Lung (tissue), 12 donors: ENCODE measurements around the gene NTHL1. TPM values are rescaled to one million over a fixed set of nuclear protein-coding genes. Genes with fewer than 3 reads are reported as not detected.
A peak's percentile ranks its signal among the peaks of the same experiment; 100 is the strongest.

Experiments used
- ATAC-seq: fragments of 200-7000 bp; cut with Tn5 transposase; one replicate; pipeline ENCODE4 v1.9.1; 2020; ENCODE audit warnings: moderate number of reproducible peaks; ENCODE audit not compliant: insufficient read depth, low FRiP score
- DNase-seq, 3 donors: peaks; one replicate each; pipeline ENCODE4 v3.0.0-alpha.2; 2013 to 2017
- H3K27ac ChIP-seq, 2 donors: one replicate each; pipeline ENCODE4 v1.5.1; 2013; ENCODE audit warnings: mild to moderate bottlenecking in 2 of 2, moderate library complexity in 2 of 2, control low read depth in 1 of 2, inconsistent platforms in 1 of 2, low read depth in 1 of 2, low read length in 1 of 2
- H3K27me3 ChIP-seq, 3 donors: one replicate each; pipeline ENCODE4 v1.5.1; 2013; ENCODE audit warnings: low read length in 2 of 3; ENCODE audit not compliant: control insufficient read depth in 3 of 3, insufficient read depth in 3 of 3
- H3K36me3 ChIP-seq, 4 donors: one replicate each; pipeline ENCODE4 v1.5.1; 2013; ENCODE audit warnings: low read length in 4 of 4, mild to moderate bottlenecking in 1 of 4, moderate library complexity in 1 of 4; ENCODE audit not compliant: control insufficient read depth in 4 of 4, insufficient read depth in 4 of 4
- H3K4me1 ChIP-seq, 5 donors: one replicate each; pipeline ENCODE4 v1.5.1; 2013; ENCODE audit warnings: low read length in 5 of 5, mild to moderate bottlenecking in 2 of 5, moderate library complexity in 1 of 5; ENCODE audit not compliant: control insufficient read depth in 5 of 5, insufficient read depth in 5 of 5
- H3K4me3 ChIP-seq: one replicate; pipeline ENCODE4 v1.5.1; 2013; ENCODE audit warnings: mild to moderate bottlenecking, control low read depth, moderate library complexity
- H3K9ac ChIP-seq, 2 donors: one replicate each; pipeline ENCODE4 v1.5.1; 2013; ENCODE audit warnings: low read length in 2 of 2, control low read depth in 1 of 2; ENCODE audit not compliant: insufficient read depth in 1 of 2
- H3K9me3 ChIP-seq, 4 donors: one replicate each; pipeline ENCODE4 v1.5.1; 2013; ENCODE audit warnings: low read length in 3 of 4, mild to moderate bottlenecking in 1 of 4, moderate library complexity in 1 of 4; ENCODE audit not compliant: control insufficient read depth in 4 of 4, insufficient read depth in 3 of 4
- CTCF ChIP-seq: IDR thresholded peaks from 2 replicates; pipeline ENCODE4 v1.5.1; 2012; ENCODE audit warnings: mild to moderate bottlenecking; ENCODE audit errors: control extremely low read depth, extremely low read depth
- WGBS, 2 donors: extraction: QIAGEN DNeasy Blood & Tissue Kit; methylation state at CpG; one replicate each; pipeline ENCODE4 v1.1.7; 2013; 5-methylcytosine and 5-hydroxymethylcytosine counted together
- polyA plus RNA-seq, 2 donors: library from polyadenylated mRNA; stranded (reverse); fragments of 200-250 nt; gene quantifications; one replicate each; pipeline ENCODE4 v1.2.1, GENCODE V29; 2013
- total RNA-seq, 2 donors: library from RNA; depleted of rRNA in 1 of 2; stranded (reverse); fragments of >200 nt in 1 of 2; gene quantifications; one replicate each; pipeline ENCODE4 v1.2.1, GENCODE V29; 2014 to 2021
- donor health status: control.
- donor health status: control.
- donor health status: Bipolar disorder and iron deficiency.
- donor health status: healthy.
- donor health status: DM: yes; HTN: yes; CAD: no.

Gene NTHL1
- total and polyA plus RNA-seq, 4 donors, result 19.3 to 43.5 (median 29.1) TPM

GRCh38 chr16:2089706-2090480 is 42.3 kb upstream of the NTHL1 start:
- DNase-seq (peak in 2 of 3 donors; percentile 11 to 25), ATAC-seq (no peak)
- peak overlapping the region; percentile 38 to 40 for H3K27ac ChIP-seq
- TF ChIP-seq CTCF, result no peak
- H3K27me3 ChIP-seq, result no peaks in the 10 kb centered on the region
- H3K36me3 ChIP-seq, result peaks cover 5 to 88% (median 26%) of the 10 kb centered on the region in 4 donors
- H3K9ac ChIP-seq, result no peak overlapping the region
- 91 to 94% methylated on average over 43 to 44 of the region's 44 CpGs for WGBS, 2 donors
- H3K4me3 ChIP-seq, result no peak overlapping the region
- H3K4me1 ChIP-seq, result peaks cover 0 to 8% (median 3%) of the 10 kb centered on the region in 5 donors
- peaks cover 0 to 1% (median 0%) of the 10 kb centered on the region in 4 donors for H3K9me3 ChIP-seq

- DNase-seq, result peak in 2 of 3 donors; percentile 18 to 31
- H3K27me3 ChIP-seq, result no peaks in the 10 kb centered on the region
- no peak for TF ChIP-seq CTCF
- no peak overlapping the region for H3K27ac ChIP-seq
- WGBS, 2 donors, result 90 to 93% methylated on average over 20 of the region's 20 CpGs
- peaks cover 9 to 87% (median 25%) of the 10 kb centered on the region in 4 donors for H3K36me3 ChIP-seq
- no peak overlapping the region for H3K4me3 ChIP-seq
- ATAC-seq, result no peak
- H3K9me3 ChIP-seq, result peaks cover 0 to 1% (median 0%) of the 10 kb centered on the region in 4 donors
- no peak overlapping the region for H3K9ac ChIP-seq
- peaks cover 0 to 11% (median 3%) of the 10 kb centered on the region in 5 donors for H3K4me1 ChIP-seq
Observed at GRCh38 chr16:2088759-2089358, 41.2 kb upstream of the NTHL1 start.

GRCh38 chr16:2087748-2088631 is 40.4 kb upstream of the NTHL1 start:
- Histone ChIP-seq H3K9me3 (peaks cover 0 to 1% (median 0%) of the 10 kb centered on the region in 4 donors), H3K36me3 (peaks cover 4 to 84% (median 29%) of the 10 kb centered on the region in 4 donors), H3K4me3 (no peak overlapping the region), H3K4me1 (peaks cover 0 to 20% (median 5%) of the 10 kb centered on the region in 5 donors), H3K27me3 (no peaks in the 10 kb centered on the region), H3K9ac (no peak overlapping the region), H3K27ac (no peak overlapping the region)
- no peak for DNase-seq
- no peak for ATAC-seq
- 93 to 94% methylated on average over 40 to 41 of the region's 41 CpGs for WGBS, 2 donors
- no peak for TF ChIP-seq CTCF
